ENCODE results near the gene ATRAID.
A peak's percentile ranks its signal among the peaks of the same experiment; 100 is the strongest.

The ATRAID gene

GRCh38 chr2:27256855-27257454 is 45.1 kb downstream of the ATRAID start:
- no peak overlapping the region for H2BK5ac ChIP-seq (ENCODE audit: low read depth, low read length, poor library complexity)
- no peaks in the 10 kb centered on the region for H3K79me2 ChIP-seq (ENCODE audit: control insufficient read depth, insufficient read depth, low read length, poor library complexity)
- H2AFZ ChIP-seq (ENCODE audit: insufficient read depth, low read length, poor library complexity), result no peak overlapping the region
- H3K23ac ChIP-seq (ENCODE audit: low read length), result no peak overlapping the region
- H4K12ac ChIP-seq (ENCODE audit: low read depth, low read length), result no peak overlapping the region
- H2AK5ac ChIP-seq (ENCODE audit: low read length), result no peak overlapping the region
- H3K4me1 ChIP-seq (ENCODE audit: control insufficient read depth in 1 of 2, insufficient read depth in 2 of 2, low read length in 2 of 2), result peaks cover 0 to 1% of the 10 kb centered on the region in 2 experiments
- H2BK12ac ChIP-seq (ENCODE audit: low read length), result no peak overlapping the region
- no peak overlapping the region for H2BK120ac ChIP-seq (ENCODE audit: insufficient read depth, low read length, poor library complexity)
- no peaks in the 10 kb centered on the region for H3K79me1 ChIP-seq (ENCODE audit: low read length)
- no peak overlapping the region for H3K27ac ChIP-seq (ENCODE audit: low read depth, low read length)
- H4K8ac ChIP-seq (ENCODE audit: low read depth, low read length), result no peak overlapping the region
- no peak overlapping the region for H3K4ac ChIP-seq (ENCODE audit: low read depth, low read length)
- DNase-seq, result no peak
- peaks cover 2% of the 10 kb centered on the region for H3K9me3 ChIP-seq (ENCODE audit: insufficient read depth, low read depth, low read length)
- no CpG with 5 or more reads among the region's 7 CpGs for WGBS (ENCODE audit: extremely low coverage, insufficient coverage, insufficient read length)
- H4K91ac ChIP-seq (ENCODE audit: low read depth, low read length), result no peak overlapping the region
- H3K4me2 ChIP-seq (ENCODE audit: low read length), result no peak overlapping the region
- no peaks in the 10 kb centered on the region for H3K36me3 ChIP-seq (ENCODE audit: control insufficient read depth in 1 of 2, insufficient read depth in 2 of 2, low read length in 2 of 2)
- no peak overlapping the region for H3K4me3 ChIP-seq (ENCODE audit: low read depth, low read length)
- no peak overlapping the region for H3K18ac ChIP-seq (ENCODE audit: low read length)
- no peak overlapping the region for H3K9ac ChIP-seq (ENCODE audit: low read length)
- H3K27me3 ChIP-seq (ENCODE audit: insufficient read depth, low read length), result peaks cover 20% of the 10 kb centered on the region
- H3K14ac ChIP-seq (ENCODE audit: low read length), result no peak overlapping the region

- Histone ChIP-seq H2AK5ac (ENCODE audit: low read length) (no peak overlapping the region), H3K14ac (ENCODE audit: low read length) (no peak overlapping the region), H3K23ac (ENCODE audit: low read length) (no peak overlapping the region), H2AFZ (ENCODE audit: insufficient read depth, low read length, poor library complexity) (no peak overlapping the region), H3K18ac (ENCODE audit: low read length) (no peak overlapping the region), H3K79me1 (ENCODE audit: low read length) (no peaks in the 10 kb centered on the region), H3K79me2 (ENCODE audit: control insufficient read depth, insufficient read depth, low read length, poor library complexity) (no peaks in the 10 kb centered on the region), H2BK5ac (ENCODE audit: low read depth, low read length, poor library complexity) (no peak overlapping the region), H3K27ac (ENCODE audit: low read depth, low read length) (no peak overlapping the region), H3K9me3 (ENCODE audit: insufficient read depth, low read depth, low read length) (peaks cover 2% of the 10 kb centered on the region), H3K4me3 (ENCODE audit: low read depth, low read length) (no peak overlapping the region), H4K12ac (ENCODE audit: low read depth, low read length) (no peak overlapping the region), H3K27me3 (ENCODE audit: insufficient read depth, low read length) (peaks cover 31% of the 10 kb centered on the region), H3K4ac (ENCODE audit: low read depth, low read length) (no peak overlapping the region), H3K4me2 (ENCODE audit: low read length) (no peak overlapping the region), H4K91ac (ENCODE audit: low read depth, low read length) (no peak overlapping the region), H3K4me1 (ENCODE audit: control insufficient read depth in 1 of 2, insufficient read depth in 2 of 2, low read length in 2 of 2) (peaks cover 5 to 10% of the 10 kb centered on the region in 2 experiments), H3K9ac (ENCODE audit: low read length) (no peak overlapping the region), H4K8ac (ENCODE audit: low read depth, low read length) (no peak overlapping the region), H2BK12ac (ENCODE audit: low read length) (no peak overlapping the region), H2BK120ac (ENCODE audit: insufficient read depth, low read length, poor library complexity) (no peak overlapping the region), H3K36me3 (ENCODE audit: control insufficient read depth in 1 of 2, insufficient read depth in 2 of 2, low read length in 2 of 2) (no peaks in the 10 kb centered on the region)
- WGBS (ENCODE audit: extremely low coverage, insufficient coverage, insufficient read length), result no CpG with 5 or more reads among the region's 8 CpGs
- DNase-seq, result no peak
These were observed 46.2 kb downstream of the ATRAID start for GRCh38 chr2:27258051-27258450.

- no peak overlapping the region for H3K23ac ChIP-seq (ENCODE audit: low read length)
- H2BK120ac ChIP-seq (ENCODE audit: insufficient read depth, low read length, poor library complexity), result no peak overlapping the region
- peaks cover 63% of the 10 kb centered on the region for H3K27me3 ChIP-seq (ENCODE audit: insufficient read depth, low read length)
- no peak overlapping the region for H3K4me2 ChIP-seq (ENCODE audit: low read length)
- H3K79me1 ChIP-seq (ENCODE audit: low read length), result no peaks in the 10 kb centered on the region
- H4K12ac ChIP-seq (ENCODE audit: low read depth, low read length), result no peak overlapping the region
- no peak overlapping the region for H3K14ac ChIP-seq (ENCODE audit: low read length)
- no peak overlapping the region for H3K18ac ChIP-seq (ENCODE audit: low read length)
- H2BK5ac ChIP-seq (ENCODE audit: low read depth, low read length, poor library complexity), result no peak overlapping the region
- no peak overlapping the region for H2BK12ac ChIP-seq (ENCODE audit: low read length)
- peaks cover 8 to 17% of the 10 kb centered on the region in 2 experiments for H3K4me1 ChIP-seq (ENCODE audit: control insufficient read depth in 1 of 2, insufficient read depth in 2 of 2, low read length in 2 of 2)
- no peaks in the 10 kb centered on the region for H3K79me2 ChIP-seq (ENCODE audit: control insufficient read depth, insufficient read depth, low read length, poor library complexity)
- H3K4ac ChIP-seq (ENCODE audit: low read depth, low read length), result no peak overlapping the region
- no peak overlapping the region for H2AFZ ChIP-seq (ENCODE audit: insufficient read depth, low read length, poor library complexity)
- WGBS (ENCODE audit: extremely low coverage, insufficient coverage, insufficient read length), result no CpG with 5 or more reads among the region's 11 CpGs
- H4K8ac ChIP-seq (ENCODE audit: low read depth, low read length), result no peak overlapping the region
- H2AK5ac ChIP-seq (ENCODE audit: low read length), result no peak overlapping the region
- H3K9ac ChIP-seq (ENCODE audit: low read length), result no peak overlapping the region
- no peak for DNase-seq
- H3K4me3 ChIP-seq (ENCODE audit: low read depth, low read length), result no peak overlapping the region
- no peak overlapping the region for H4K91ac ChIP-seq (ENCODE audit: low read depth, low read length)
- H3K36me3 ChIP-seq (ENCODE audit: control insufficient read depth in 1 of 2, insufficient read depth in 2 of 2, low read length in 2 of 2), result no peaks in the 10 kb centered on the region
- H3K27ac ChIP-seq (ENCODE audit: low read depth, low read length), result no peak overlapping the region
- peaks cover 11% of the 10 kb centered on the region for H3K9me3 ChIP-seq (ENCODE audit: insufficient read depth, low read depth, low read length)
These were observed 49.5 kb downstream of the ATRAID start for GRCh38 chr2:27261241-27261925.

GRCh38 chr2:27261926-27262298 is 50.1 kb downstream of the ATRAID start:
- Histone ChIP-seq H2AK5ac (ENCODE audit: low read length) (no peak overlapping the region), H3K9ac (ENCODE audit: low read length) (no peak overlapping the region), H3K79me1 (ENCODE audit: low read length) (no peaks in the 10 kb centered on the region), H3K4ac (ENCODE audit: low read depth, low read length) (no peak overlapping the region), H2BK5ac (ENCODE audit: low read depth, low read length, poor library complexity) (no peak overlapping the region), H3K27ac (ENCODE audit: low read depth, low read length) (no peak overlapping the region), H3K27me3 (ENCODE audit: insufficient read depth, low read length) (peaks cover 63% of the 10 kb centered on the region), H3K4me3 (ENCODE audit: low read depth, low read length) (no peak overlapping the region), H2AFZ (ENCODE audit: insufficient read depth, low read length, poor library complexity) (no peak overlapping the region), H3K14ac (ENCODE audit: low read length) (no peak overlapping the region), H3K79me2 (ENCODE audit: control insufficient read depth, insufficient read depth, low read length, poor library complexity) (no peaks in the 10 kb centered on the region), H2BK12ac (ENCODE audit: low read length) (no peak overlapping the region), H3K4me2 (ENCODE audit: low read length) (peak overlapping the region; percentile 71), H4K12ac (ENCODE audit: low read depth, low read length) (no peak overlapping the region), H3K4me1 (ENCODE audit: control insufficient read depth in 1 of 2, insufficient read depth in 2 of 2, low read length in 2 of 2) (peaks cover 8 to 17% of the 10 kb centered on the region in 2 experiments), H3K18ac (ENCODE audit: low read length) (no peak overlapping the region), H3K36me3 (ENCODE audit: control insufficient read depth in 1 of 2, insufficient read depth in 2 of 2, low read length in 2 of 2) (no peaks in the 10 kb centered on the region), H4K8ac (ENCODE audit: low read depth, low read length) (no peak overlapping the region), H3K23ac (ENCODE audit: low read length) (no peak overlapping the region), H3K9me3 (ENCODE audit: insufficient read depth, low read depth, low read length) (peaks cover 11% of the 10 kb centered on the region), H2BK120ac (ENCODE audit: insufficient read depth, low read length, poor library complexity) (no peak overlapping the region), H4K91ac (ENCODE audit: low read depth, low read length) (no peak overlapping the region)
- DNase-seq, result no peak
- WGBS (ENCODE audit: extremely low coverage, insufficient coverage, insufficient read length), result no CpG with 5 or more reads among the region's 40 CpGs

Data from trophoblast cell (in vitro differentiated cells and primary cell).